Mammary epithelial cell (primary cell): Measurements from ENCODE around the gene EIF4A3.

Experiments used
- CTCF ChIP-seq, 2 donors: IDR thresholded peaks in 1 of 2; conservative IDR thresholded peaks in 1 of 2; 2 replicates each; pipeline ENCODE4 v1.5.1; 2011 to 2012; ENCODE audit warnings: inconsistent platforms in 2 of 2, low read length in 2 of 2, mild to moderate bottlenecking in 2 of 2, control low read depth in 1 of 2, low read depth in 1 of 2; ENCODE audit not compliant: insufficient read depth in 1 of 2; ENCODE audit errors: extremely low read depth in 1 of 2
- EZH2 ChIP-seq: IDR thresholded peaks from 2 replicates; pipeline ENCODE4 v1.6.1; 2012; ENCODE audit warnings: low read length, inconsistent platforms, borderline replicate concordance

- TF ChIP-seq CTCF (conservative IDR thresholded peaks at IDR 0.05 in 1 of 2, IDR thresholded peaks at IDR 0.05 in 1 of 2; ENCODE audit: extremely low read depth in 1 of 2, insufficient read depth in 1 of 2, low read depth in 1 of 2, low read length in 2 of 2) (no peak), EZH2 (no peak)
Measured at GRCh38 chr17:80123791-80124190, 23.1 kb downstream of the EIF4A3 start.
